Measurements from ENCODE around the gene RTL3. TPM values are rescaled to one million over a fixed set of nuclear protein-coding genes. Genes with fewer than 3 reads are reported as not detected.

The RTL3 gene
- total and polyA plus RNA-seq, 8 donors = 0.04 to 0.16 TPM; not detected in 6

GRCh38 chrX:78624426-78624825 is 34.7 kb downstream of the RTL3 start:
- no peak for FAIRE-seq
- Histone ChIP-seq H3K27me3 (peaks cover 0 to 3% (median 0%) of the 10 kb centered on the region in 4 donors), H3K4me1 (no peaks in the 10 kb centered on the region), H3K4me3 (no peak overlapping the region), H3K9me3 (no peaks in the 10 kb centered on the region), H3K27ac (no peak overlapping the region), H3K36me3 (no peaks in the 10 kb centered on the region)
- TF ChIP-seq, protein P1, sequence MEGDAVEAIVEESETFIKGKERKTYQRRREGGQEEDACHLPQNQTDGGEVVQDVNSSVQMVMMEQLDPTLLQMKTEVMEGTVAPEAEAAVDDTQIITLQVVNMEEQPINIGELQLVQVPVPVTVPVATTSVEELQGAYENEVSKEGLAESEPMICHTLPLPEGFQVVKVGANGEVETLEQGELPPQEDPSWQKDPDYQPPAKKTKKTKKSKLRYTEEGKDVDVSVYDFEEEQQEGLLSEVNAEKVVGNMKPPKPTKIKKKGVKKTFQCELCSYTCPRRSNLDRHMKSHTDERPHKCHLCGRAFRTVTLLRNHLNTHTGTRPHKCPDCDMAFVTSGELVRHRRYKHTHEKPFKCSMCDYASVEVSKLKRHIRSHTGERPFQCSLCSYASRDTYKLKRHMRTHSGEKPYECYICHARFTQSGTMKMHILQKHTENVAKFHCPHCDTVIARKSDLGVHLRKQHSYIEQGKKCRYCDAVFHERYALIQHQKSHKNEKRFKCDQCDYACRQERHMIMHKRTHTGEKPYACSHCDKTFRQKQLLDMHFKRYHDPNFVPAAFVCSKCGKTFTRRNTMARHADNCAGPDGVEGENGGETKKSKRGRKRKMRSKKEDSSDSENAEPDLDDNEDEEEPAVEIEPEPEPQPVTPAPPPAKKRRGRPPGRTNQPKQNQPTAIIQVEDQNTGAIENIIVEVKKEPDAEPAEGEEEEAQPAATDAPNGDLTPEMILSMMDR (IDR thresholded peaks at IDR 0.05) = no peak
- DNase-seq = no peak
- intact Hi-C loops (cut with DNase I) = no loop called here
- no peak for ATAC-seq
- 23 to 28% methylated on average over 1 of the region's 1 CpG for WGBS, 2 donors

DNA sequence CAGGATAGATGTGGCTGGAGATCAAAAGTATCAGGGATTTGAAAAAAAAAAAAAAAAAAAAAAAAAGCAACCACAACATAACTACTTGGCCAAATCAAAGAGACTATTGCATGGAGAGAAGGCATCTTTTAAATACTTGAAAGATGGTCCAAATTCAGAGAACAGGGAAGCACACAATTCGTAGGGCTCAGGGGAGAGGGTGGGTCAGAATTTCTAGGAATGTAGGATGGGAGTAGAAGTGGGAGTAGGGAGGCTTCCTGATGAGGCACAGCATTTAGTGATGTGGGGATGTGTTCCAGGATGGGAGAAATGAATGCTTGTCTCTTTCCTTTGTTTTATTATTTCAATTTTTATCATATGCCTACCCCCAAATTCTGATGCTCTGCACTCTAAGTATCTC is 36.3 kb downstream of the RTL3 start:
- intact Hi-C loops (cut with DNase I) = no loop called here
- H3K9me3 ChIP-seq = no peaks in the 10 kb centered on the region
- 5 to 22% methylated on average over 1 of the region's 1 CpG for WGBS, 2 donors
- H3K27ac ChIP-seq = no peak overlapping the region
- no peaks in the 10 kb centered on the region for H3K4me1 ChIP-seq
- peaks cover 0 to 3% (median 0%) of the 10 kb centered on the region in 4 donors for H3K27me3 ChIP-seq
- TF ChIP-seq, protein P1 (IDR thresholded peaks at IDR 0.05) = no peak
- DNase-seq (no peak), FAIRE-seq (no peak), ATAC-seq (no peak)
- H3K4me3 ChIP-seq = no peak overlapping the region
- no peaks in the 10 kb centered on the region for H3K36me3 ChIP-seq

- H3K27ac ChIP-seq = no peak overlapping the region
- peaks cover 0 to 6% (median 0%) of the 10 kb centered on the region in 4 donors for H3K27me3 ChIP-seq
- no peaks in the 10 kb centered on the region for H3K9me3 ChIP-seq
- 68 to 70% methylated on average over 3 of the region's 3 CpGs for WGBS, 2 donors
- FAIRE-seq = no peak
- H3K4me3 ChIP-seq = no peak overlapping the region
- no peak for DNase-seq
- no peaks in the 10 kb centered on the region for H3K4me1 ChIP-seq
- no peaks in the 10 kb centered on the region for H3K36me3 ChIP-seq
- TF ChIP-seq, protein P1 (IDR thresholded peaks at IDR 0.05) = no peak
- no peak for ATAC-seq
- intact Hi-C loops (cut with DNase I) = no loop called here
These were observed 39.3 kb downstream of the RTL3 start for GRCh38 chrX:78619834-78620233.

- DNase-seq = no peak
- H3K27ac ChIP-seq = no peak overlapping the region
- ATAC-seq = no peak
- H3K27me3 ChIP-seq = peaks cover 0 to 6% (median 0%) of the 10 kb centered on the region in 4 donors
- no peaks in the 10 kb centered on the region for H3K9me3 ChIP-seq
- no peak overlapping the region for H3K4me3 ChIP-seq
- intact Hi-C loops (cut with DNase I) = no loop called here
- TF ChIP-seq, protein P1 (IDR thresholded peaks at IDR 0.05) = no peak
- WGBS, 2 donors = 79 to 93% methylated on average over 2 of the region's 2 CpGs
- H3K36me3 ChIP-seq = no peaks in the 10 kb centered on the region
- no peaks in the 10 kb centered on the region for H3K4me1 ChIP-seq
- no peak for FAIRE-seq
These were observed 40.1 kb downstream of the RTL3 start for GRCh38 chrX:78618987-78619386.

- WGBS, 2 donors = 33 to 37% methylated on average over 1 of the region's 1 CpG
- intact Hi-C loops (cut with DNase I) = no loop called here
- TF ChIP-seq, protein P1 (IDR thresholded peaks at IDR 0.05) = no peak
- H3K36me3 ChIP-seq = no peaks in the 10 kb centered on the region
- no peak overlapping the region for H3K27ac ChIP-seq
- no peaks in the 10 kb centered on the region for H3K4me1 ChIP-seq
- no peak overlapping the region for H3K4me3 ChIP-seq
- DNase-seq (no peak), FAIRE-seq (peak; percentile 34), ATAC-seq (no peak)
- peaks cover 0 to 3% (median 0%) of the 10 kb centered on the region in 4 donors for H3K27me3 ChIP-seq
- H3K9me3 ChIP-seq = no peaks in the 10 kb centered on the region
These were observed 44.9 kb downstream of the RTL3 start for GRCh38 chrX:78614264-78614663.

Other genes with a start within 250 kb of the RTL3 start
- under 1 TPM in 3 of 6 donors, not detected in 3; 0.09 to 0.32 (median 0.12) TPM for gene LPAR4, start 88.4 kb upstream of the RTL3 start, total RNA-seq
- gene LPAR4, start 88.4 kb upstream of the RTL3 start, polyA plus RNA-seq = under 1 TPM in 1 of 2 donors, not detected in 1; 0.35 TPM